K562 (cell line): ENCODE data around the gene SERPINF2. TPM values are rescaled to one million over a fixed set of nuclear protein-coding genes. Genes with fewer than 3 reads are reported as not detected.
A peak's percentile ranks its signal among the peaks of the same experiment; 100 is the strongest.

Experiments used
- BRD4 ChIP-seq: fragments of 200-600 bp; sonication (generic); IDR thresholded peaks from 2 replicates; pipeline ENCODE4 v1.6.1; 2017; ENCODE audit warnings: inconsistent platforms
- HIVEP1 ChIP-seq: fragments of 250-450 bp; sonication (Bioruptor Pico); IDR thresholded peaks from 2 replicates; pipeline ENCODE4 v1.4.0; 2020; ENCODE audit warnings: mild to moderate bottlenecking
- JUND ChIP-seq, 2 experiments: IDR thresholded peaks; 2 replicates in 1 of 2; 3 replicates in 1 of 2; pipeline ENCODE4 v1.6.1; 2011; ENCODE audit warnings: borderline replicate concordance in 2 of 2, low read depth in 2 of 2, low read length in 2 of 2, improper control_type of control experiment in 1 of 2, missing biosample characterization in 1 of 2, missing genetic modification characterization in 1 of 2, missing genetic modification reagents in 1 of 2
- MEIS2 ChIP-seq: fragments of 450-650 bp; IDR thresholded peaks from 2 replicates; pipeline ENCODE4 v1.6.1; 2014; ENCODE audit warnings: mild to moderate bottlenecking; ENCODE audit not compliant: partially characterized antibody
- RBFOX2 ChIP-seq: fragments of 200-400 bp; formaldehyde crosslinking; IDR thresholded peaks from 2 replicates; pipeline ENCODE4 v1.6.1; 2017; ENCODE audit warnings: low read depth, mild to moderate bottlenecking, low read length, moderate library complexity
- SRSF1 ChIP-seq: fragments of 200-400 bp; formaldehyde crosslinking; IDR thresholded peaks from 2 replicates; pipeline ENCODE4 v1.6.1; 2017; ENCODE audit warnings: mild to moderate bottlenecking, low read depth, low read length, moderate library complexity
- ZNF316 ChIP-seq: fragments of 450-650 bp; IDR thresholded peaks from 2 replicates; pipeline ENCODE4 v1.6.1; 2016
- ZNF561 ChIP-seq: fragments of 450-650 bp; formaldehyde crosslinking; conservative IDR thresholded peaks from 2 replicates; pipeline ENCODE4 v1.4.0; 2020; ENCODE audit warnings: mild to moderate bottlenecking, moderate library complexity
- ZNF77 ChIP-seq: fragments of 250-450 bp; sonication (Bioruptor Pico); IDR thresholded peaks from 2 replicates; pipeline ENCODE4 v1.5.0; 2020
- polyA plus RNA-seq, 8 experiments: library from polyadenylated mRNA; depleted of rRNA in 4 of 8; stranded (reverse) in 5 of 8; unstranded in 3 of 8; fragments of >200 nt; fragmentation: Nextera tagmentation in 2 of 8; fragmentation: Illumina TruSeq in 1 of 8; extraction: Ambion mirVana in 2 of 8; extraction: Trizol in 1 of 8; gene quantifications; 2 replicates each; pipeline versions ENCODE4 v1.2.1 to v1.2.3, GENCODE V29; 2011 to 2014; ENCODE audit warnings: inconsistent platforms in 1 of 8, missing spikeins in 1 of 8
- total RNA-seq, 7 experiments: library from RNA; depleted of rRNA in 6 of 7; stranded (reverse); fragments of >200 nt in 6 of 7; fragmentation: Illumina TruSeq in 2 of 7; extraction: Trizol in 2 of 7; gene quantifications; 2 replicates each; pipeline versions ENCODE4 v1.2.1 to v1.2.3, GENCODE V29; 2011 to 2021; ENCODE audit warnings: low replicate concordance in 1 of 7
- TF ChIP-seq, protein P1 (sequence below): sonication (generic); formaldehyde crosslinking; IDR thresholded peaks from 2 replicates; pipeline ENCODE4 v1.8.1; 2023; ENCODE audit warnings: mild to moderate bottlenecking, missing genetic modification reagents
- TF ChIP-seq, protein P2 (sequence below): fragments of 450-650 bp; formaldehyde crosslinking; IDR thresholded peaks from 2 replicates; pipeline ENCODE4 v1.4.0; 2020; ENCODE audit warnings: mild to moderate bottlenecking, moderate library complexity

SERPINF2 gene
- total and polyA plus RNA-seq, 9 of the 15 experiments (the other 6 are each of a cell fraction or from before 2014, with no cell fraction given), result 0.22 TPM; not detected in 8

- TF ChIP-seq, protein P1, sequence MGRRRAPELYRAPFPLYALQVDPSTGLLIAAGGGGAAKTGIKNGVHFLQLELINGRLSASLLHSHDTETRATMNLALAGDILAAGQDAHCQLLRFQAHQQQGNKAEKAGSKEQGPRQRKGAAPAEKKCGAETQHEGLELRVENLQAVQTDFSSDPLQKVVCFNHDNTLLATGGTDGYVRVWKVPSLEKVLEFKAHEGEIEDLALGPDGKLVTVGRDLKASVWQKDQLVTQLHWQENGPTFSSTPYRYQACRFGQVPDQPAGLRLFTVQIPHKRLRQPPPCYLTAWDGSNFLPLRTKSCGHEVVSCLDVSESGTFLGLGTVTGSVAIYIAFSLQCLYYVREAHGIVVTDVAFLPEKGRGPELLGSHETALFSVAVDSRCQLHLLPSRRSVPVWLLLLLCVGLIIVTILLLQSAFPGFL (CRISPR knock-in tag), result no peak
- TF ChIP-seq HIVEP1 (no peak), SRSF1 (no peak), ZNF561 (CRISPR knock-in tag) (no peak), RBFOX2 (no peak), MEIS2 (peak; percentile 3), JUND (IDR thresholded peaks at IDR 0.05; ENCODE audit: borderline replicate concordance, low read depth, low read length) (peak; percentile 7; the same call in 1 of the 2 replicates), JUND (tag; IDR thresholded peaks at IDR 0.05; ENCODE audit: borderline replicate concordance, low read depth, low read length) (no peak), ZNF316 (no peak), ZNF77 (CRISPR knock-in tag) (no peak), BRD4 (no peak)
- TF ChIP-seq, protein P2, sequence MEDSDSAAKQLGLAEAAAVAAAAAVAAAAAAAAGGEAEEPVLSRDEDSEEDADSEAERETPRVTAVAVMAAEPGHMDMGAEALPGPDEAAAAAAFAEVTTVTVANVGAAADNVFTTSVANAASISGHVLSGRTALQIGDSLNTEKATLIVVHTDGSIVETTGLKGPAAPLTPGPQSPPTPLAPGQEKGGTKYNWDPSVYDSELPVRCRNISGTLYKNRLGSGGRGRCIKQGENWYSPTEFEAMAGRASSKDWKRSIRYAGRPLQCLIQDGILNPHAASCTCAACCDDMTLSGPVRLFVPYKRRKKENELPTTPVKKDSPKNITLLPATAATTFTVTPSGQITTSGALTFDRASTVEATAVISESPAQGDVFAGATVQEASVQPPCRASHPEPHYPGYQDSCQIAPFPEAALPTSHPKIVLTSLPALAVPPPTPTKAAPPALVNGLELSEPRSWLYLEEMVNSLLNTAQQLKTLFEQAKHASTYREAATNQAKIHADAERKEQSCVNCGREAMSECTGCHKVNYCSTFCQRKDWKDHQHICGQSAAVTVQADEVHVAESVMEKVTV (CRISPR knock-in tag), result no peak
Measured at GRCh38 chr17:1787301-1787902, 44.7 kb downstream of the SERPINF2 start (continued).
